ACHN (cell line): ENCODE data around the gene ENTREP3.
"Not testable (repeated sequence)": the region's sequence is repeated elsewhere in the genome, so short reads cannot be mapped to it uniquely, and the experiment has no call there.

ENCODE experiments used
- DNase-seq: peaks from one replicate; pipeline ENCODE4 v3.0.0-alpha.2; 2015
- in situ Hi-C: cut with HindIII; loops from 2 replicates; pipeline ENCODE4 v1.10.0; 2017; ENCODE audit warnings: low sequenced_read_pairs, low pct_ligation_motif_present, low pct_unique_long_range_greater_than_20kb

ENTREP3 gene

GRCh38 chr1:155255243-155256007 lies at the start of gene ENTREP3:
Gene ENTREP3, minus strand, starts transcription at chr1:155255483. Its CDS starts 606 bp downstream, at chr1:155254877.
- in situ Hi-C loops: no loop called here
- DNase-seq: peak; percentile 86

- peak; percentile 82 for DNase-seq
- in situ Hi-C loops: no loop called here
Observed at GRCh38 chr1:155304558-155305063, 49.3 kb upstream of the ENTREP3 start.

DNA sequence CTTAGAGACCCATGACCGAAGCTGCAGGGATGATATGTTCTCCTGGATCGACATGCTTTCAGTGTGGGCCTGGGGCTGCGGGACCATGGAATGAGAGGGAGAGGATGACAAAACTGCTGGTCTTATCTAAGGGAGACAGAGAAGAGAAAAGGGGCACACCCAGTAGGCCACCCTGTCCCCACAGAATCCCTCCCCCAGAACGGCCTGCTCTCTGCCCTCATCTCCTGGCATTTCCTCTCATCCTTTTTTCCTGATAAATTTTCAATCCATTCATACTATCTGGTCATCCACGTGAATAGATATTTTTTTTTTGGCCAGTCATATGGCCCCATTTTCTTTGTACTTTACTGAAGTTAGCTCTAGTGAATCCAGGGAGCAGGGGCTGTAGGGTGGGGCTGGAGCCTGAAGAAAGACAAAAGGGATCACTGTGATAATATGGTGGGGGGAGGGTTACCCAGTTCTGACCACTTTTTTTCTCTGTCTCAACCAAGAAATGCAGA lies 46.1 kb upstream of the ENTREP3 start, which contains the start of gene PKLR:
Gene PKLR (minus strand): TSS at position 97 of the 500 bp plus-strand sequence. CDS start 43 bp downstream, at position 54.
- in situ Hi-C loops: no loop called here
- DNase-seq: no peak

- no peak for DNase-seq
- in situ Hi-C loops: no loop called here
Observed at GRCh38 chr1:155300553-155301329, 45.5 kb upstream of the ENTREP3 start.

- in situ Hi-C loops: no loop called here
- DNase-seq: no peak
Observed at GRCh38 chr1:155300024-155300423, 44.7 kb upstream of the ENTREP3 start.

DNA sequence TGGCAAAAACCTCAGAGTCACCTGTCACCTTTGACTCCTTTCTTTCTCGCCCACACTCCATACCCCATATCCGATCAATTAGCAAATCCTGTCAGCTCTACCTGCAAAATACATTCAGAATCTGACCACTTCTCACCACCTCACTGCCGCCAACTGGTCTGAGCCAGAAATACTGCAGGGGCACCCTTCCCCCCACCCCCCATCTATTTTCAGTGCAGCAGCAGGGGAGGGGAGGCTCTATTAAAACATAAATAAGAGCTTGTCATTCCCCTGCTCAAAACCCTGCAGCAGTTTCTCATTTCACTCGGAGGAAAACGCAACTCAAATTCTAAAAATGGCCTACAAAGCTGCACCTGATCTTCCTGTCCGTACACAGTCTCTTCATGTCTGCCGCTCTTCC lies 42.1 kb upstream of the ENTREP3 start:
- no peak for DNase-seq
- in situ Hi-C loops: no loop called here

DNA sequence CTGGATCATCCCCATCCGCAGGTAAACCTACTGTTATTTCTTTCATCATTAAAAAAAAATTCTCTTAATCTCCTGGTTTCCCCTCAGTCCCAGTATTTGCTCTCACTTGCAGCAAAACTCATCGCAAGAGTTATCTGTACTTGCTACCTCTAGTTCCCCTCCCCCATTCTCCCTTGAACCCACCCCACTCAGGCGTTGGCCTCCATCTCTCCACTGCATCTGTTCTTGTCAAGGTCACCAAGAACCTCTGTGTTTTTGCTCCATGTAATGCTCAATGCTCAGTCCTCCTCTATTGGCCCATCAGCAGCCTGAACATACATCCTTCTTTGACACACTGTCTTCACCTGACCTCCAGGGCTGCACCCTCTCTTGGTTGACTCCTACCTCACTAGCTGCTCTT lies 41.4 kb upstream of the ENTREP3 start:
- in situ Hi-C loops: no loop called here

GRCh38 chr1:155295942-155296267 lies 40.6 kb upstream of the ENTREP3 start:
- in situ Hi-C loops: no loop called here
- DNase-seq: no peak

More for the DNA sequence above, 41.4 kb upstream of the ENTREP3 start:
- no peak for DNase-seq

DNA sequence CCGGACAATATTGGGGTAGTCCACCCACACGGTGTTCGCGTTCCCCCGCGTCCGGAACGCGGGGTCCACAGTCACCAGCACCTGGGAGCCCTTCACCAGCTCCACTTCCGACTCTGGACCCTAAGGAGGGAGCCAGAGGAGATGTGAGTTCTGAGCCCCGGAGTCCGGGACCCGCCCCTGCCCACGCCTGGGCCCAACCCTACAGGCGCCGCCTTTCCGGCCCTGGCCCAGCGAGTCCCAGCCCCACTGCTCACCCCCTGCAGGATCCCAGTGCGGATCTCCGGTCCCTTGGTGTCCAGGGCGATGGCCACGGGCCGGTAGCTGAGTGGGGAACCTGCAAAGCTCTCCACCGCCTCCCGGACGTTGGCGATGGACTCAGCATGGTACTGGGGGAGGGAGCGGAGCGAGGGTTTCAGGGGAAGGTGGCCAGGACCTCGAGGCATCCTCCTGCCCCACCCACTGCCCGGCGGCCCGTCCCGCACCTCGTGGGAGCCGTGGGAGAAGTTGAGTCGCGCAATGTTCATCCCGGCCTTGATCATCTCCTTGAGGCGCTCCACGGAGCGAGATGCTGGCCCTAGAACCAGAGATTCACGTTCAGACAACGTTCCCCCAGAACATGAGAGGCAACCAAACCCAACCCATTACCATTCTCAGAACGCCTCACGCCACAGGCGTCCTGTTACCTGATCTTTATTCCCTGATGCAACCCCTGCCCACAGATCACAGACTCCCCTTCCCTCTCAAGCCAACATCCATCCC lies 40.1 kb upstream of the ENTREP3 start:
- in situ Hi-C loops: no loop called here

GRCh38 chr1:155294520-155295182 lies 39.4 kb upstream of the ENTREP3 start:
- in situ Hi-C loops: no loop called here
- no peak for DNase-seq

More for the DNA sequence above, 40.1 kb upstream of the ENTREP3 start:
- DNase-seq: no peak

DNA sequence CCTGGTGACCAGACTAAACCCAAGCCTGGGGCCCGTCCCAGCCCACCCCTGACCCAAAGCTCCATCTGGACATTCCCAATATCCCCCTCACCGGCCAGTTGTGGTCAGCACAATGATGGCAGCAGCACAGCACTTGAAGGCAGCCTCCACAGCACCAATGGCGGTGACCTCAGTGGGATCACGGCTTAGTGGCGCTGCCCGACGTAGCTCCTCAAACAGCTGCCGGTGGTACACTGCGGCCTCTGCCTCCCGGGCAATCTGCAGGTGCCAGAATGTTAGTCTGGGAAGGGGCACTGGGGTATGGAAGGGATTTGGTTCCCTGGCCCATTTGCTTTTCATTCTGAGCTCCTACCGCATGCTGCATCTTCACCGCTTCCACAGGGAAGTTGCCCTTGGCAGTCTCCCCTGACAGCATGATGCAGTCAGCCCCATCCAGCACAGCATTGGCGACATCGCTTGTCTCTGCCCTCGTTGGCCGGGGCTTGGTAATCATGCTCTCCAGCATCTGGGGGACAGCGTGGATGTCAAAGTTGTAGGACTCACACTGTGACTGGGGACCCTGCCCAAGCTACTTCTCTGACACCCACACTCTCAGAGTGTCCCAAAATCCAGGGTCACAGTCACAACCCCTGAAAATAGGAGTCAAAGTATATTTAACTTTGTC lies 37.9 kb upstream of the ENTREP3 start:
- in situ Hi-C loops: no loop called here
- no peak for DNase-seq

GRCh38 chr1:155291006-155291405 lies 35.7 kb upstream of the ENTREP3 start:
- DNase-seq, in situ Hi-C loops: not testable (repeated sequence)

GRCh38 chr1:155287987-155288543 lies 32.8 kb upstream of the ENTREP3 start:
- in situ Hi-C loops: no loop called here
- no peak for DNase-seq

DNA sequence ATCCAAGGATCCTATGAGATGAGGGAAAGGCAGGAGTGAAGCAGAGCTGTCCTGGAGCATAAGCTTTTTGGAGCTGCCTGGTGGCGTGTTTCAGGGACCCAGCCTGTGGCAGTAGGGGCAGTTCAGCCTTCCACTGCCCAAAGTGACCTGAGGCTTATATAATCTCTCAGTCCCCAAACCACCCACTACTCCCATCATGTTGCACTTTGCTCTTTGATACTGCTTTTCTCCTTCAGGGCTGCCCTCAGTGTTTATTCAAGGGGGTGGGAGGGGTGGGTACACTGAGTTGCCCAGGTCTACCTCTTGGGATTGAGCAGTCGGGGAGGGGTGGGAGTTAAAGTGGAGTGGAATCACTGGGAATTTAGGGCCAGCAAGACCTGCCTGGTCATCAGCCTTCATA lies 31.3 kb upstream of the ENTREP3 start:
- in situ Hi-C loops: no loop called here
- no peak for DNase-seq

- no peak for DNase-seq
- in situ Hi-C loops: no loop called here
Observed at GRCh38 chr1:155285631-155286044, 30.4 kb upstream of the ENTREP3 start.

GRCh38 chr1:155285063-155285462 lies 29.8 kb upstream of the ENTREP3 start:
- DNase-seq: no peak
- in situ Hi-C loops: no loop called here

- in situ Hi-C loops: no loop called here
- no peak for DNase-seq
Observed at GRCh38 chr1:155284476-155284875, 29.2 kb upstream of the ENTREP3 start.
